Nasal cavity respiratory epithelium epithelial cell of viscerocranial mucosa (primary cell): ENCODE measurements around the gene SUCLG2. TPM values are rescaled to one million over a fixed set of nuclear protein-coding genes. Genes with fewer than 3 reads are reported as not detected.

ENCODE experiments used
- total RNA-seq: library from RNA; depleted of rRNA; stranded (reverse); fragments of >200 nt; gene quantifications from 2 replicates; pipeline ENCODE4 v1.2.3, GENCODE V29; 2014

The SUCLG2 gene
- total RNA-seq: 29.4 and 47.1 TPM in 2 replicates

GRCh38 chr3:67654099-67654843 lies at the start of gene SUCLG2:
Gene SUCLG2, minus strand, starts transcription at chr3:67654612. Its CDS starts 26 bp downstream, at chr3:67654586.

